Activated naive CD4-positive, alpha-beta T cell (primary cell): ENCODE measurements around the gene ADGRG7.
"Not testable (repeated sequence)": the region's sequence is repeated elsewhere in the genome, so short reads cannot be mapped to it uniquely, and the experiment has no call there.

Source experiments
- DNase-seq, 4 experiments: peaks; one replicate each; lab custom pipeline; 2025; lab: John Stamatoyannopoulos, UW

ADGRG7 gene

GRCh38 chr3:100647657-100648056, 38.3 kb downstream of the ADGRG7 start:
- no peak for DNase-seq

GRCh38 chr3:100650651-100651619, 41.5 kb downstream of the ADGRG7 start:
- no peak for DNase-seq

- no peak for DNase-seq
Observed at GRCh38 chr3:100653604-100654294, 44.3 kb downstream of the ADGRG7 start.

- DNase-seq, result no peak
Observed at GRCh38 chr3:100656945-100657344, 47.5 kb downstream of the ADGRG7 start.

GRCh38 chr3:100661294-100661693, 51.9 kb downstream of the ADGRG7 start:
- not testable (repeated sequence) for DNase-seq

GRCh38 chr3:100662113-100662823, 52.9 kb downstream of the ADGRG7 start:
- no peak for DNase-seq

GRCh38 chr3:100665230-100665629, 55.8 kb downstream of the ADGRG7 start:
- no peak for DNase-seq

- DNase-seq, result not testable (repeated sequence)
Observed at GRCh38 chr3:100666699-100667098, 57.3 kb downstream of the ADGRG7 start.

GRCh38 chr3:100667316-100667715, 57.9 kb downstream of the ADGRG7 start:
- DNase-seq, result not testable (repeated sequence)

- not testable (repeated sequence) for DNase-seq
Observed at GRCh38 chr3:100670995-100671394, 61.6 kb downstream of the ADGRG7 start.

GRCh38 chr3:100681496-100681895, 72.1 kb downstream of the ADGRG7 start:
- DNase-seq, result no peak

GRCh38 chr3:100682056-100682853, 72.9 kb downstream of the ADGRG7 start:
- no peak for DNase-seq

GRCh38 chr3:100682854-100683760, 73.7 kb downstream of the ADGRG7 start:
- no peak for DNase-seq

GRCh38 chr3:100693225-100693624, 83.8 kb downstream of the ADGRG7 start:
- no peak for DNase-seq

GRCh38 chr3:100695696-100696095, 86.3 kb downstream of the ADGRG7 start:
- DNase-seq, result no peak

GRCh38 chr3:100696161-100696560, 86.8 kb downstream of the ADGRG7 start:
- DNase-seq, result no peak

- DNase-seq, result no peak
Observed at GRCh38 chr3:100697172-100697571, 87.8 kb downstream of the ADGRG7 start.

- DNase-seq, result no peak
Observed at GRCh38 chr3:100697723-100698285, 88.4 kb downstream of the ADGRG7 start.

GRCh38 chr3:100698736-100699135, 89.3 kb downstream of the ADGRG7 start:
- DNase-seq, result no peak

- no peak for DNase-seq
Observed at GRCh38 chr3:100700708-100701107, 91.3 kb downstream of the ADGRG7 start.
